Mesothelial cell of epicardium (in vitro differentiated cells): ENCODE results near the gene PPP2R2B. TPM values are rescaled to one million over a fixed set of nuclear protein-coding genes. Genes with fewer than 3 reads are reported as not detected.
A peak's percentile ranks its signal among the peaks of the same experiment; 100 is the strongest.

ENCODE experiments used
- DNase-seq, 2 experiments: peaks; one replicate each; pipeline ENCODE4 v3.0.0; 2021; ENCODE audit warnings: low spot score in 2 of 2; ENCODE audit not compliant: unreplicated experiment in 2 of 2
- H3K27ac Mint-ChIP-seq: 2 replicates; pipeline ENCODE4 v1.8.0; 2021; ENCODE audit warnings: mixed read lengths
- H3K27me3 Mint-ChIP-seq: 2 replicates; pipeline ENCODE4 v1.8.0; 2021; ENCODE audit warnings: low read depth, mixed read lengths
- H3K36me3 Mint-ChIP-seq: 2 replicates; pipeline ENCODE4 v1.8.0; 2021; ENCODE audit warnings: mixed read lengths
- H3K4me1 Mint-ChIP-seq: 2 replicates; pipeline ENCODE4 v1.8.0; 2021; ENCODE audit warnings: mixed read lengths
- H3K4me3 Mint-ChIP-seq: 2 replicates; pipeline ENCODE4 v1.8.0; 2021; ENCODE audit warnings: mild to moderate bottlenecking, moderate library complexity, mixed read lengths
- H3K9me3 Mint-ChIP-seq: 2 replicates; pipeline ENCODE4 v1.8.0; 2021; ENCODE audit warnings: mixed read lengths
- CTCF ChIP-seq: fragments of 200-600 bp; sonication (generic); IDR thresholded peaks from one replicate; pipeline ENCODE4 v1.5.0; 2021; ENCODE audit warnings: antibody characterized with exemption; ENCODE audit not compliant: unreplicated experiment
- total RNA-seq: library from RNA; stranded (reverse); gene quantifications from 3 replicates; pipeline ENCODE4 v1.2.1, GENCODE V29; 2021

PPP2R2B gene
- total RNA-seq, 1 donor from 2014 or later = 18.2 TPM

GRCh38 chr5:146682899-146683532 lies 195.5 kb downstream of the PPP2R2B start:
- DNase-seq = no peak
- no peaks in the 10 kb centered on the region for H3K27me3 Mint-ChIP-seq
- H3K9me3 Mint-ChIP-seq = no peaks in the 10 kb centered on the region
- no peak overlapping the region for H3K27ac Mint-ChIP-seq
- peaks cover 26% of the 10 kb centered on the region for H3K4me1 Mint-ChIP-seq
- no peak overlapping the region for H3K4me3 Mint-ChIP-seq
- peaks cover 2% of the 10 kb centered on the region for H3K36me3 Mint-ChIP-seq
- TF ChIP-seq CTCF = no peak

GRCh38 chr5:146681585-146682105 lies 196.9 kb downstream of the PPP2R2B start:
- no peak overlapping the region for H3K4me3 Mint-ChIP-seq
- H3K27ac Mint-ChIP-seq = peak overlapping the region; percentile 99
- peaks cover 20% of the 10 kb centered on the region for H3K4me1 Mint-ChIP-seq
- peaks cover 2% of the 10 kb centered on the region for H3K36me3 Mint-ChIP-seq
- H3K9me3 Mint-ChIP-seq = no peaks in the 10 kb centered on the region
- DNase-seq = no peak
- TF ChIP-seq CTCF = no peak
- no peaks in the 10 kb centered on the region for H3K27me3 Mint-ChIP-seq

GRCh38 chr5:146680846-146681584 lies 197.5 kb downstream of the PPP2R2B start:
- DNase-seq = no peak
- Mint-ChIP-seq H3K4me3 (no peak overlapping the region), H3K9me3 (no peaks in the 10 kb centered on the region), H3K4me1 (peaks cover 25% of the 10 kb centered on the region), H3K27ac (peak overlapping the region; percentile 99), H3K27me3 (no peaks in the 10 kb centered on the region), H3K36me3 (peaks cover 2% of the 10 kb centered on the region)
- TF ChIP-seq CTCF = no peak

- peaks cover 21% of the 10 kb centered on the region for H3K4me1 Mint-ChIP-seq
- H3K27ac Mint-ChIP-seq = peak overlapping the region; percentile 26
- H3K27me3 Mint-ChIP-seq = no peaks in the 10 kb centered on the region
- no peak for DNase-seq
- H3K4me3 Mint-ChIP-seq = no peak overlapping the region
- H3K9me3 Mint-ChIP-seq = no peaks in the 10 kb centered on the region
- no peak for TF ChIP-seq CTCF
- peaks cover under 1% of the 10 kb centered on the region for H3K36me3 Mint-ChIP-seq
Observed at GRCh38 chr5:146675636-146676035, 202.9 kb downstream of the PPP2R2B start.

- H3K9me3 Mint-ChIP-seq = no peaks in the 10 kb centered on the region
- H3K27me3 Mint-ChIP-seq = no peaks in the 10 kb centered on the region
- DNase-seq = no peak
- H3K4me1 Mint-ChIP-seq = peaks cover 25% of the 10 kb centered on the region
- H3K36me3 Mint-ChIP-seq = no peaks in the 10 kb centered on the region
- no peak overlapping the region for H3K27ac Mint-ChIP-seq
- no peak overlapping the region for H3K4me3 Mint-ChIP-seq
- TF ChIP-seq CTCF = no peak
Observed at GRCh38 chr5:146672866-146673265, 205.7 kb downstream of the PPP2R2B start.
